ENCODE results near the gene TBATA.
A peak's percentile ranks its signal among the peaks of the same experiment; 100 is the strongest.

DNA sequence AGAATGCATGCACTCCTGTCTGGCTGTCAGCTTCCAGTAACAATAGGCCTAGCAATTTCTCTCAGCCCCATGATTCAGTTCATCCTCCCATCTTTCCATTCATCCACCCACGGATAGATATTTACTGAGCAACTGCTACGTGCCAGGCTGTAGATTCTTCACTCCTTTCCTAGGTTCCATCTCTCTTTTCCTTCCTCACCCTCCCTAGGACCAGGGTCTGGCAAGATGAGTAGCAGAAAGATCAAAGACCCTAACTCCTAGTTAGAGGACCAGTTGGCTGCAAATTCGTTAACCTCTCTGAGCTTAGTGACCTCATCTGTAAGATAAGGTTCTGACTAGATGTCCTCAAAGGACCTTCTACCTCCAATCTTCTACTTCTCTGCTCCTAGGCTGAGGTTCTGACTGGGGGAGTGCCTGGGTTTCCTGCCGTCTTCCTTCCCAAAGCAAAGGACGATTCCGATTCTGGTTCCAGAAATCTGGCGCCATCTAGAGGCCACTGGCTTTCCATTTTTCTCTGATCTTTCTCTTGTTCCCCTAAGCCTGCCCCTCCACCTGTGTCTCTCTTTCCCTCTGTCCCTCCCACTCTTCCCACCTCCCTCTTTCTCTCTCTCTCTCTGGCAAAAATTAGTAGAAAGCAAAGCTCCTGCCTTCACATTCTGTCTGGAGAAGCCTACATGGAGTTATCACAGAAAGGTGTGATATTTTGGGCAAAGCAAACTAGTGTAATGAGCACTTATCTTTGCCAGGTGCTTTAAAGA is 26.2 kb downstream of the TBATA start:
- TF ChIP-seq ZNF792 (tag by site-specific recombination; IDR thresholded peaks at IDR 0.05) (no peak), ZNF670 (tag by site-specific recombination; IDR thresholded peaks at IDR 0.05; ENCODE audit: low read depth) (no peak), ZNF660 (tag by site-specific recombination; IDR thresholded peaks at IDR 0.05) (no peak), ZNF830 (tag by site-specific recombination; IDR thresholded peaks at IDR 0.05; ENCODE audit: low read depth) (no peak), KLF10 (tag by site-specific recombination; IDR thresholded peaks at IDR 0.05) (no peak)
- TF ChIP-seq, protein P1, sequence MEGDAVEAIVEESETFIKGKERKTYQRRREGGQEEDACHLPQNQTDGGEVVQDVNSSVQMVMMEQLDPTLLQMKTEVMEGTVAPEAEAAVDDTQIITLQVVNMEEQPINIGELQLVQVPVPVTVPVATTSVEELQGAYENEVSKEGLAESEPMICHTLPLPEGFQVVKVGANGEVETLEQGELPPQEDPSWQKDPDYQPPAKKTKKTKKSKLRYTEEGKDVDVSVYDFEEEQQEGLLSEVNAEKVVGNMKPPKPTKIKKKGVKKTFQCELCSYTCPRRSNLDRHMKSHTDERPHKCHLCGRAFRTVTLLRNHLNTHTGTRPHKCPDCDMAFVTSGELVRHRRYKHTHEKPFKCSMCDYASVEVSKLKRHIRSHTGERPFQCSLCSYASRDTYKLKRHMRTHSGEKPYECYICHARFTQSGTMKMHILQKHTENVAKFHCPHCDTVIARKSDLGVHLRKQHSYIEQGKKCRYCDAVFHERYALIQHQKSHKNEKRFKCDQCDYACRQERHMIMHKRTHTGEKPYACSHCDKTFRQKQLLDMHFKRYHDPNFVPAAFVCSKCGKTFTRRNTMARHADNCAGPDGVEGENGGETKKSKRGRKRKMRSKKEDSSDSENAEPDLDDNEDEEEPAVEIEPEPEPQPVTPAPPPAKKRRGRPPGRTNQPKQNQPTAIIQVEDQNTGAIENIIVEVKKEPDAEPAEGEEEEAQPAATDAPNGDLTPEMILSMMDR (tag by site-specific recombination; IDR thresholded peaks at IDR 0.05), result peak; percentile 63; the same call in 1 of the 2 replicates
- TF ChIP-seq, protein P2, sequence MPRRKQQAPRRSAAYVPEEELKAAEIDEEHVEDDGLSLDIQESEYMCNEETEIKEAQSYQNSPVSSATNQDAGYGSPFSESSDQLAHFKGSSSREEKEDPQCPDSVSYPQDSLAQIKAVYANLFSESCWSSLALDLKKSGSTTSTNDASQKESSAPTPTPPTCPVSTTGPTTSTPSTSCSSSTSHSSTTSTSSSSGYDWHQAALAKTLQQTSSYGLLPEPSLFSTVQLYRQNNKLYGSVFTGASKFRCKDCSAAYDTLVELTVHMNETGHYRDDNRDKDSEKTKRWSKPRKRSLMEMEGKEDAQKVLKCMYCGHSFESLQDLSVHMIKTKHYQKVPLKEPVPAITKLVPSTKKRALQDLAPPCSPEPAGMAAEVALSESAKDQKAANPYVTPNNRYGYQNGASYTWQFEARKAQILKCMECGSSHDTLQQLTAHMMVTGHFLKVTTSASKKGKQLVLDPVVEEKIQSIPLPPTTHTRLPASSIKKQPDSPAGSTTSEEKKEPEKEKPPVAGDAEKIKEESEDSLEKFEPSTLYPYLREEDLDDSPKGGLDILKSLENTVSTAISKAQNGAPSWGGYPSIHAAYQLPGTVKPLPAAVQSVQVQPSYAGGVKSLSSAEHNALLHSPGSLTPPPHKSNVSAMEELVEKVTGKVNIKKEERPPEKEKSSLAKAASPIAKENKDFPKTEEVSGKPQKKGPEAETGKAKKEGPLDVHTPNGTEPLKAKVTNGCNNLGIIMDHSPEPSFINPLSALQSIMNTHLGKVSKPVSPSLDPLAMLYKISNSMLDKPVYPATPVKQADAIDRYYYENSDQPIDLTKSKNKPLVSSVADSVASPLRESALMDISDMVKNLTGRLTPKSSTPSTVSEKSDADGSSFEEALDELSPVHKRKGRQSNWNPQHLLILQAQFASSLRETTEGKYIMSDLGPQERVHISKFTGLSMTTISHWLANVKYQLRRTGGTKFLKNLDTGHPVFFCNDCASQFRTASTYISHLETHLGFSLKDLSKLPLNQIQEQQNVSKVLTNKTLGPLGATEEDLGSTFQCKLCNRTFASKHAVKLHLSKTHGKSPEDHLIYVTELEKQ (tag by site-specific recombination; IDR thresholded peaks at IDR 0.05; ENCODE audit: borderline replicate concordance), result no peak
- TF ChIP-seq, protein P3, sequence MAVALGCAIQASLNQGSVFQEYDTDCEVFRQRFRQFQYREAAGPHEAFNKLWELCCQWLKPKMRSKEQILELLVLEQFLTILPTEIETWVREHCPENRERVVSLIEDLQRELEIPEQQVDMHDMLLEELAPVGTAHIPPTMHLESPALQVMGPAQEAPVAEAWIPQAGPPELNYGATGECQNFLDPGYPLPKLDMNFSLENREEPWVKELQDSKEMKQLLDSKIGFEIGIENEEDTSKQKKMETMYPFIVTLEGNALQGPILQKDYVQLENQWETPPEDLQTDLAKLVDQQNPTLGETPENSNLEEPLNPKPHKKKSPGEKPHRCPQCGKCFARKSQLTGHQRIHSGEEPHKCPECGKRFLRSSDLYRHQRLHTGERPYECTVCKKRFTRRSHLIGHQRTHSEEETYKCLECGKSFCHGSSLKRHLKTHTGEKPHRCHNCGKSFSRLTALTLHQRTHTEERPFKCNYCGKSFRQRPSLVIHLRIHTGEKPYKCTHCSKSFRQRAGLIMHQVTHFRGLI (tag by site-specific recombination; IDR thresholded peaks at IDR 0.05), result no peak
